Activated CD8-positive, alpha-beta T cell treated with anti-CD3 and anti-CD28 coated beads for 36 hours (primary cell): ENCODE data around the gene SNCB. TPM values are rescaled to one million over a fixed set of nuclear protein-coding genes. Genes with fewer than 3 reads are reported as not detected.

Experiments
- ATAC-seq: fragments of 200-7000 bp; cut with Tn5 transposase; one replicate; pipeline ENCODE4 v1.10.0; 2021; ENCODE audit warnings: mild to moderate bottlenecking, moderate library complexity
- CTCF ChIA-PET: fragments of 350-600 bp; sonication (Branson Sonifier 250); formaldehyde crosslinking; loops from one replicate; lab custom pipeline; 2021; ENCODE audit warnings: antibody characterized with exemption; lab: Charles Lee
- POLR2A ChIA-PET: fragments of 350-600 bp; sonication (Branson Sonifier 250); formaldehyde crosslinking; loops from one replicate; lab custom pipeline; 2021; ENCODE audit warnings: antibody characterized with exemption; lab: Charles Lee
- DNase-seq: peaks from one replicate; pipeline ENCODE4 v3.0.0-alpha.2; 2020
- H3K27ac Mint-ChIP-seq: one replicate; pipeline ENCODE4 v1.8.0; 2021; ENCODE audit warnings: mild to moderate bottlenecking, mixed read lengths
- H3K27me3 Mint-ChIP-seq: one replicate; pipeline ENCODE4 v1.8.0; 2021; ENCODE audit warnings: mixed read lengths
- H3K36me3 Mint-ChIP-seq: one replicate; pipeline ENCODE4 v1.8.0; 2021; ENCODE audit warnings: low read depth, mixed read lengths
- H3K4me1 Mint-ChIP-seq: one replicate; pipeline ENCODE4 v1.8.0; 2021; ENCODE audit warnings: low read depth, mixed read lengths
- H3K4me3 Mint-ChIP-seq: one replicate; pipeline ENCODE4 v1.8.0; 2021; ENCODE audit warnings: mild to moderate bottlenecking, moderate library complexity, mixed read lengths
- H3K9me3 Mint-ChIP-seq: one replicate; pipeline ENCODE4 v1.8.0; 2021; ENCODE audit warnings: mixed read lengths
- CTCF ChIP-seq: fragments of 200-600 bp; IDR thresholded peaks from one replicate; pipeline ENCODE4 v1.8.0; 2022; ENCODE audit warnings: antibody characterized with exemption, mild to moderate bottlenecking
- intact Hi-C: fragments of 100-400 bp; cut with micrococcal nuclease; formaldehyde crosslinking; loops from one replicate; pipeline ENCODE4 v1.10.0; 2022
- total RNA-seq, 2 experiments: library from RNA; stranded (reverse); gene quantifications; one replicate each; pipeline ENCODE4 v1.2.3, GENCODE V29; 2021

SNCB gene
- total RNA-seq, 2 experiments from 2014 or later: 0.69 to 0.79 TPM

- intact Hi-C loops: no loop called here
- POLR2A ChIA-PET: interaction anchor here (0.9 to 2.4 kb wide), 5 partner anchors 9 to 190 kb away, joined by 3 to 9 read pairs (median 4); partner anchors contain the start of gene TSPAN17
These were observed 29.1 kb upstream of the SNCB start for GRCh38 chr5:176659512-176659839.

DNA sequence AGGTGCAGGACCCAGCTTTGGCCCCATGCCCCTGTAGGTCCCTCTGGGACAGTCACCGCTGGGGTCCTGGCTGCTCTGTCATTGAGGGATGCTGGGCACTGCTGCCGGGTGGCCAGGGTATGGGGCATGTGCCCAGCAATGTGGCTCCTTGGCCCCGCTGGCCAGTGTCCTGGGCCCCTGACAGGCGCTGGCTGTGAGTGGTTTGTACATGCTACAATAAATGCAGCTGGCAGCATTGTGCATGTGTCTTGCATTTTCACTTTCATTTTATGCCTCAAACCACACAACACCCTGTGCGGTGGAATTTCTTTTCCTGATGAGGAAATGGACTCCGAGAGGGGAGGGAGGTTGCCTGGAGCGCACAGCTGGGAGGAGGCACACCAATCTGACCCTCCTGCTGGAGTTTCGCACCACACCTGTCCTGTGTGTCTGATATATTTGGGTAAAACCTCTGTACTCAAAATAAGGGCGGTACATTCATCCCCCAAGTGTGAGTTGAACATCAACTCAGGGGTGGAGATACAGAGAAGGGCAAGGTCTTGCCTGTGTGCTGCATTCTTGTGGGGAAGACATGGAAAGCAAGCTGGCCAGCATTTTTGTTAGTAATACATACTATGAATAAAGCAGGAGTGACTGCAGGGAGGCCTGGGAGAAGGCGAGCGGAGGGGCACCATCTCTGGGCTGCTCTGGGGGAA lies 28.6 kb upstream of the SNCB start:
- intact Hi-C loops: no loop called here
- H3K4me1 Mint-ChIP-seq: peaks cover 43% of the 10 kb centered on the region

More at GRCh38 chr5:176659512-176659839, 29.1 kb upstream of the SNCB start:
- H3K36me3 Mint-ChIP-seq: peaks cover 5% of the 10 kb centered on the region
- H3K27me3 Mint-ChIP-seq: peaks cover 7% of the 10 kb centered on the region
- H3K27ac Mint-ChIP-seq: no peak overlapping the region
- TF ChIP-seq CTCF: no peak
- H3K4me1 Mint-ChIP-seq: peaks cover 38% of the 10 kb centered on the region
- DNase-seq (no peak), ATAC-seq (no peak)
- H3K9me3 Mint-ChIP-seq: no peaks in the 10 kb centered on the region
- H3K4me3 Mint-ChIP-seq: no peak overlapping the region
- CTCF ChIA-PET: interaction anchor here (0.8 to 4.8 kb wide), 24 partner anchors 9 to 454 kb away, joined by 3 to 54 read pairs (median 9); partner anchors contain the start of genes CLTB, EIF4E1B, SNCB and TSPAN17

GRCh38 chr5:176658007-176658599 lies 27.8 kb upstream of the SNCB start:
- intact Hi-C loops: no loop called here
- H3K4me1 Mint-ChIP-seq: peaks cover 51% of the 10 kb centered on the region
- ChIA-PET POLR2A (interaction anchor here (1.0 to 1.9 kb wide), 3 partner anchors 7 to 298 kb away, joined by 3 to 10 read pairs (median 5); partner anchors contain the start of gene TSPAN17), CTCF (interaction anchor here (0.7 to 4.8 kb wide), 22 partner anchors 8 to 454 kb away, joined by 3 to 54 read pairs (median 5); partner anchors contain the start of genes CLTB, EIF4E1B, SNCB and TSPAN17)
- H3K27me3 Mint-ChIP-seq: no peaks in the 10 kb centered on the region
- no peak overlapping the region for H3K4me3 Mint-ChIP-seq
- no peak overlapping the region for H3K27ac Mint-ChIP-seq
- TF ChIP-seq CTCF: peak; percentile 96
- H3K36me3 Mint-ChIP-seq: peaks cover 10% of the 10 kb centered on the region
- ATAC-seq (peak; percentile 57), DNase-seq (peak; percentile 80)
- no peaks in the 10 kb centered on the region for H3K9me3 Mint-ChIP-seq

More for the DNA sequence above, 28.6 kb upstream of the SNCB start:
- CTCF ChIA-PET: interaction anchor here (0.8 to 4.8 kb wide), 25 partner anchors 10 to 453 kb away, joined by 3 to 54 read pairs (median 7); partner anchors contain the start of genes CLTB, EIF4E1B, SNCB and TSPAN17
- ATAC-seq: no peak
- Mint-ChIP-seq H3K27me3 (peaks cover 2% of the 10 kb centered on the region), H3K9me3 (no peaks in the 10 kb centered on the region), H3K36me3 (peaks cover 5% of the 10 kb centered on the region), H3K27ac (no peak overlapping the region), H3K4me3 (peak overlapping the region; percentile 36)
- no peak for TF ChIP-seq CTCF
- POLR2A ChIA-PET: interaction anchor here (0.9 to 2.4 kb wide), 6 partner anchors 8 to 298 kb away, joined by 3 to 9 read pairs (median 4); partner anchors contain the start of gene TSPAN17
- peak; percentile 34 for DNase-seq

DNA sequence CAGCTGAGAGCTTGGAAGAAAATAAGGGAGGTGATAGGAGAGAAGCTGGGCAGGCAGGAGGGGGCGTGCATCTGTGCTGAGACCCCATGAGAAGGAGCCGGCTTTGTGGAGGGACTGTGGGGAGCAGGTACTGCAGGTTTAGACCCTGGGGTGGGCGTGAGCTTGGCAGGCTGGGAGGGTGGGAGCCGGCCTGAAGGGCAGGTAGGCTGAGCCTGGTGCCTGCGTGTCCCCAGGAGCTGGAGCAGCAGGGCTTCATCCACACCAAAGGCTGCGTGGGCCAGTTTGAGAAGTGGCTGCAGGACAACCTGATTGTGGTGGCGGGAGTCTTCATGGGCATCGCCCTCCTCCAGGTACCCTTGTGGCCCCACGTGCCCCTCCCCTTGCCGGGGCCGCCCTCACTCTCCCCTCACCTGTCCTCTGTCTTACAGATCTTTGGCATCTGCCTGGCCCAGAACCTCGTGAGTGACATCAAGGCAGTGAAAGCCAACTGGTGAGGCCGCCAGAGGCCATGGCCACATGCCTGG lies 26.2 kb upstream of the SNCB start:
- ATAC-seq (no peak), DNase-seq (no peak)
- Mint-ChIP-seq H3K27me3 (no peaks in the 10 kb centered on the region), H3K36me3 (peaks cover 10% of the 10 kb centered on the region), H3K4me3 (no peak overlapping the region), H3K4me1 (peaks cover 65% of the 10 kb centered on the region), H3K27ac (no peak overlapping the region), H3K9me3 (no peaks in the 10 kb centered on the region)
- ChIA-PET CTCF (interaction anchor here (1.3 to 4.8 kb wide), 6 partner anchors 10 to 455 kb away, joined by 5 to 54 read pairs (median 12); partner anchors contain the start of gene TSPAN17), POLR2A (interaction anchor here (1.9 kb wide), 1 partner anchor 10 kb away, joined by 10 read pairs; the partner anchor contains the start of gene TSPAN17)
- no peak for TF ChIP-seq CTCF
- intact Hi-C loops: no loop called here
